ENCODE measurements around the gene TCF21.

DNA sequence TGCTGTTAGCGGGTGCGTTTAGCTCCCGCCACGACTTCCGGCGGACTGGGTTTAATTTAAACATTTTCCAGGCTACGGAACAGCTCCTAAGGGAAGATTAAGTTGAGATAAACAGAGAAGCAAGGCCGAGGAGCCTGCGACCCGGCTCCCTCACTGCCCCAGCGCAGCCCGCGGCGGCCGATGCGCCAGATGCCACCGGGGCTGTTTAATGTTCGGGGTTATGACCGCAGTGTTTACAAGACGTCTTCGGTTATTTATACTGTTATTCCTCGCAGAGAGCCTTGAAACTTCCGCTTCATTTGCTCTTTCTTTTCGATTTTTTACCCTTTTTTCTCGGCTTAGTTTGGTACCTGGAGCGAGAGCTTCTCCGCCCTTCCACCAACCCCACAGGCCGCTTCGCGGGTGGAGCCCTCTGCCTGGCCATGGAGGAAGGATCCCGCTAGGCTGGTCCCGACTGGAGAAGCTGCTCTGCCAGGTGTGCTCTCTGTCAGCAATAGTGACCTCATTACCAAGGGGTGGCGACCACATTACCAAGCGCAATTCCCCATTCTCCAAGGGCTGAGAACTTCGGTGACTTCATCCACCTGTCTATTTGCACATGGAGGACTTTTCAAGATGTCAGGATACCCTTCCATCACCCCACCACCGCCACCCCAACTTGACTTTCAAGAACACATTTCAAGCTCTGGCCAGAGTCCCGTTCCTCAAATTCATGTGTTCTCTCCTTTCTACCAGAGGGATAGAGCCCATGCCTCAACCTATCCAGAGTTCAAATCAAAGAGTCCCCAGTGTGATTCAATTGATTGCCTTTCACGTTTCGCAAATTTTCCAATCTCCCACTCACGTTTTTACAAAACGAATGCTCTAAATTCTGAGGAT is 4.1 kb downstream of the TCF21 start:
- TF ChIP-seq, protein P1, sequence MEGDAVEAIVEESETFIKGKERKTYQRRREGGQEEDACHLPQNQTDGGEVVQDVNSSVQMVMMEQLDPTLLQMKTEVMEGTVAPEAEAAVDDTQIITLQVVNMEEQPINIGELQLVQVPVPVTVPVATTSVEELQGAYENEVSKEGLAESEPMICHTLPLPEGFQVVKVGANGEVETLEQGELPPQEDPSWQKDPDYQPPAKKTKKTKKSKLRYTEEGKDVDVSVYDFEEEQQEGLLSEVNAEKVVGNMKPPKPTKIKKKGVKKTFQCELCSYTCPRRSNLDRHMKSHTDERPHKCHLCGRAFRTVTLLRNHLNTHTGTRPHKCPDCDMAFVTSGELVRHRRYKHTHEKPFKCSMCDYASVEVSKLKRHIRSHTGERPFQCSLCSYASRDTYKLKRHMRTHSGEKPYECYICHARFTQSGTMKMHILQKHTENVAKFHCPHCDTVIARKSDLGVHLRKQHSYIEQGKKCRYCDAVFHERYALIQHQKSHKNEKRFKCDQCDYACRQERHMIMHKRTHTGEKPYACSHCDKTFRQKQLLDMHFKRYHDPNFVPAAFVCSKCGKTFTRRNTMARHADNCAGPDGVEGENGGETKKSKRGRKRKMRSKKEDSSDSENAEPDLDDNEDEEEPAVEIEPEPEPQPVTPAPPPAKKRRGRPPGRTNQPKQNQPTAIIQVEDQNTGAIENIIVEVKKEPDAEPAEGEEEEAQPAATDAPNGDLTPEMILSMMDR (conservative IDR thresholded peaks at IDR 0.05; ENCODE audit: low read depth, low read length): no peak
- TF ChIP-seq EZH2 (IDR thresholded peaks at IDR 0.05; ENCODE audit: borderline replicate concordance, low read depth, low read length, poor library complexity, severe bottlenecking): peak; percentile 15

All from A673 (cell line).